Measurements from ENCODE around the gene NIPAL1.
A peak's percentile ranks its signal among the peaks of the same experiment; 100 is the strongest.

NIPAL1 gene

DNA sequence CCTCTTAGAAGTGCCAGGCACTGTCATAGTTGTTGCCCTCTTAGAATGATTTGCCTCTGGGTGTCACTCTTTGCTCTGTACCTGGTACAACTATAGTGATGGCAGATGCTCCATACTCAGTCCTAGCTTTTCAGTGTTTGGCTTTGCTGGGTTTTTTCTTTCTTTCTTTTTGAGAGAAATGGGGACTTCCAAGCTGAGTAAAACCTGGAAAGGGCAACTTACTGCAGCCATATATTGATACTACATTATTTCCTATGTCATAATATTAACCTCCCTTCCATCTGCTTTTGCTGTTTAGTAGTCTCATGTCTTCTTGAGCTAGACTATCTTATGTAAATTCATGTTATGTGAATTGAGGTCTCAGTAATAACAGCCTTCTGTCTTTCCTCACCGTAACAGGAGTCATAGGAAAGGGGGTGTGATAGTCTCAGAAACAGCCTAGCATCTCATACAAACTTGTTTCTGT is 49.0 kb downstream of the NIPAL1 start:
- DNase-seq (ENCODE audit: low spot score): no peak

DNA sequence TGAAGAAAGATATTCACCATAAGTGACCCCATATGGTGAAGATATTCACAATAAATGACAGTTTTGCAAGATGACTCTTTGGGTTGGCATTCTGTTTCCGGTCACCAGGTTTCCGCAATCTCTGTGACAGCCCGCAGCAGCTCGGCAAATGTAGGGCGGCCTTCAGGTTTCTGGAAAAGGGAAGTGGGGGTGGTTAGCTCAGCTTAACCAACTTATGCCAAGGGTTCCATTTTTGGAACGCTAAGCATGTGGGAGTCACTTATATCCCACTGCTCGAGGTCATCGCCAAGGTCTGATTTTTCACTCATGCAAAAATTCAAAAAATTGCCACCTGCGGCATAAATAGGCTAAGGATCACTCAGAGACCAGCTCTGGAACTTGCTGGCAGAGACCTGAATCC is 51.0 kb downstream of the NIPAL1 start:
- no peak for DNase-seq (ENCODE audit: low spot score)

DNA sequence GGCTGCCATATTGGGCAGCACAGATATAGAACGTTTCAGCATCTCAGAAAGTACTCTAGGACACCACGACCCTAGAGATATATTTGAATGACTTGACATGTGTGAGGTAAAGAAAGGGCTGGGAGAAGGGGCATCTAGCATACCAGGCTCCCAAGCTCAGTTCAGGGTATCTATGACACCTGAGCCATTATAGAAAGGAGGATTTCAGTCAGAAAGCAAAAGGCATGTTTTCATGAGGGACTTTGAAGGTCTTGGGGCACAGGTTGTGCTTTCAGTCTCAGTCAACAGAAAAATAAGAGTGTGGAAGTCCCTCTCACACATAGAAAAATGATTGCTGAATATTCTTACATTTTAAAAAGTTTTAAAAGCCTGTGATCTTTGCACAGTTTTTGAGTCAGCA is 51.6 kb downstream of the NIPAL1 start:
- no peak for DNase-seq (ENCODE audit: low spot score)

DNA sequence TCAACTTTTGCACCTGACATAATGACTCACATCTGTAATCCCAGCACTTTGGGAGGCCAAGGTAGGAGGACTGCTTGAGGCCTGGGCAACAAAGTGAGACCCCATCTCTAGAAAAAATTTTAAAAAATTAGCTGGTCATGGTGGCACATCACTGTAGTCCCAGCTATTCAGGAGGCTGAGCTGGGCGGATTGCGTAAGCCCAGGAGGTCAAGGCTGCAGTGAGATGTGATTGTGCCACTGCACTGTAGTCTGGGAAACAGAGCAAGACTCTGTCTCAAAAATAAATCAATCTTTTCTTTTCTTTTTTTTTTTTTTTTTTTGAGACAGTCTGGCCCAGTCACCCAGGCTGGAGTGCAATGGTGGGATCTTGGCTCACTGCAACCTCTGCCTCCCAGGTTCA is 52.5 kb downstream of the NIPAL1 start:
- DNase-seq (ENCODE audit: low spot score): no peak

DNA sequence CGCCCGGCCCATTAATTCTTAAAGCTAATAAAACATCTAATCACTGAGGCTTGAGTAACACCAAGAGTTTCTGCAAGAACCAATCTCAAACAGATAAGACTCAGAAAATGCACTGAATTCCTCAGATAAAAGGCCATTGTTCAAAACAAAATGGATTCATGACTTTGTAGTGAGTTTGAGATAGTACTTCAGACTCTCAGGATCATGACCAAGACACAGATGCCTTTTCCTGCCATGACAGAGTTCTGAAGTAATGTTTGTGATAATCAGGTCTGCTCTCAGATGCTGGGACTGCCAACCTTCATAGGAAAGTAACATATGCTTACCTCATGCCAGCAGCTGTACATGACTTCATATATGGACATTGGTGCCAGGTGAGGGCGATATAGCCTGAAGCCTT is 54.6 kb downstream of the NIPAL1 start:
- no peak for DNase-seq (ENCODE audit: low spot score)

DNA sequence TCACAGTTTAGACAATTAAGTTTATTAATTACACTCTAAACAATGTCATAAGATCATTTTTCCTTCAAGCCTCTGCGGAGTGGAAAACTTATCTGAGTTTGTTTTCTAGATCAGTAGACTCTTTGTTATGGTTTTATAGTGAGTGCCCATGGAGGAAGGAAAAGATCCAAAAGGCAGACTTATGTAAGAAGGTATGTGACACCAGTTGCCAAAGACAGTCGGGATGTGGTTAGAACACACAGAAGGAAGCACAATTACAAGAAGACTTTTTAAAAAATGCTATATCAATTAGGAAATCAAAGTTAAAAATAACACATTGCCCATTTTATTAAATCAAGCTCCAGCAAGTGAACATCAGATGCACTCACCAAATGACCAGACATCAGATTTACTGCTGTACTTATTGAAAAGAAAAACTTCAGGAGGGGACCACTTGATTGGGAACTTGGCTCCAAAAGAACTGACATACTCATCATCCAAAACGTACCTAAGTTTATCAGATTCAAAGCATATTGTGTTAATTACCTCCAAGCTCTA is 57.1 kb downstream of the NIPAL1 start:
- peak; percentile 41 for DNase-seq (ENCODE audit: low spot score)

DNA sequence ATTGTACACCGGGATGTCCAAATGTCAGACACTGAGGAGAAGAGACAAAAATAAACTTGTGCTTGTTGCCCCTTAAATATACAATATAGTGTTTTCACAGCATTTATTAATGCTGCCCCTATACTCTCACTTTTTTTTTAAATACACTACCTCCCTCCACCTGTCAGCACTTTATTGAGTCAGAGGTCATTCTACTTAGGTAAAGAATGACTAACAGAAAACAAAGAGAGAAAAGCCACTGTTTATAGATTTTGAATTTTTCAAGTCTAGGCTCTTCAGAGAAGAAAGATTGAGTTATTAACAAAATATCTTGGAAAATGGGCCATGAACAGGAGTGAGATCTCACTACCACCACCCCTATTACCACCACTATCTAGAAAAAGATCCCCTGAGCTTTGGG is 58.1 kb downstream of the NIPAL1 start:
- DNase-seq (ENCODE audit: low spot score): no peak

DNA sequence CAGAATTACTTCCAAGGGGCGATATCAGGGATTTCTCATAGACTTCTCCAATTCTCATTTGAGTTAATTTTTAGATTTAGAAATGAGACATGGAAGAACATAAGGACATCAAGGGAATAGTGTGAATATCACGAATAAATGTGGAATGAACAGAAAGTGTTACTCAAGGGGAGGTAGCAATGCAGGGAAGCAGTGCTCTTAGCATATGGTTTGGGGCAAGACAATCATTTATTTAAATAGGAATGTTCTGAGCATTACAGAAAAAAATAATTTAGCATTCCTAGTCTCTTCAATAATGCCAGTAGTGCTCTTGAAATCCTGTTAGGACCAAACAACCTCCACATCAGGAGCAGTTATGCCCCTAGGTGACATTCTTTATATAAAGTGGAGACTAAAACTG is 61.9 kb downstream of the NIPAL1 start:
- DNase-seq (ENCODE audit: low spot score): no peak

DNA sequence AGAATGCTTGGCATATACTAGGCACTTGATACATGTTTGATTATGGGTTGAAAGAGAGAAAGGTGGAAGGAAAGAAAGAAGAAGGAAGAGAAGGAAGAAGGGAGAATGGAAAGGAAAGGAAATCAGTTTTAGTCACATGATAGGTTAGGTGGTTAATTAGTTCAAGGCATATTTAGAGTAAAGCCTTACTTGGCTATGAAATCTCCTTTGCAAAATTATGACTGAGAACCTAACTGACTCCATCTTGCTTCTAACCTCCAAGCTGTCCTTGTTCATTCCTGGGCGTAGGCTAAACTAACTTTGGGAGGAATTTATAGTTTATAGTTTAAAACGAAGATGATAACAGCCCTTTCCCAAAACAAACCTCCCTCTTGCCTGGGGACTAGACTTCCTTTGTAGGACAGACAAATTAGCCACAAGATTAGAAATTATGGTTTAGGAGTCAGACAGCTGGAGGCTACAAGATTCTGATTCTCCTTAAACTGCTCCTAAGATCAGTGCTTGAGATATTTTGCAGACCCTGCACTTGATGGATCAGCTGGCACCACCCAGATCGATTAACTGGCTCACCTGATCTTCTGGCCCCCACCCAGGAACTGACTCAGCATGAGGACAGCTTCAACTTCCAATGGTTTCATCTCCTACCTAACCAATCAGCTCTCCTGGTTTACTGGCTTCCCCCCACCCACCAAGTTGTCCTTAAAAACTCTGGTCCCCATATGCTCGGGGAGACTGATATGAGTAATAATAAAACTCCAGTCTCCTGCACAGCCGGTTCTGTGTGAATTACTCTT is 62.5 kb downstream of the NIPAL1 start:
- no peak for DNase-seq (ENCODE audit: low spot score)

DNA sequence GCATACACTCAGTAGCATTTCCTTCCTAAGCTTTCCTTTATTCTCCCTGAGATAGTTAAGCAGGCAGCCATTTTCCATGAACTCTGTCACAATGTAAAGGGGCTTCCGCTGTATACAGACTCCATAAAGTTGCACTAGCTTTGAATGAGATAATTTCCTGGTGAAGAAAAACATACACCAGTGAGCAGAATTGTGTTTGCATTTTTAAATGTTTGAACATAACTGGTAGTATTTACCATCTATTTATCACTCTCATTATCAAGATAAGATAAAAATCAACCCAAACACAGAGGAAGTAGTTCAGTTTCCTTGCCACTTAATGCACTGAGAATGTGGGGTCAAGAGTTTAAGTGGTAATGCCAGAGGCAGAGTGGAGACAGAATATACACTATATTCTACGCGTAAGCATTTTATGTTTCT is 63.4 kb downstream of the NIPAL1 start:
- peak; percentile 57 for DNase-seq (ENCODE audit: low spot score)

DNA sequence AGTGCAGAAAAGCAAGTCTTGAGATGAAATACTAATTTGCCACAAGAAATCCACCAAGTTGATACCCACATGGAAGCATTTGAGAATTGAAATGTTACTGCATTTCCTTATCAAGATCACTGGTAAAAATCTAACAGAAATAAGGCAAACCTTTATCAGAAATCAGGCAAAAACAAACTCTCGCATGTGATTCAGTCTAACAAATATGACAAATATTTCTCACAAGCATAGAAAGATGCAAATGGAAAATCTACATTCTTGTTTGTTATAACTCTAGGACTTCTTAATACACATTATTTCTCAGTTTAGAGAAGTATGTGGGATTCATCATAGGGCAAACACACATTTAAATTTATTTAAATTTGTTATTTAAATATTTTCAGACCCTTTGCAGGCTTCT is 64.6 kb downstream of the NIPAL1 start:
- DNase-seq (ENCODE audit: low spot score): no peak

DNA sequence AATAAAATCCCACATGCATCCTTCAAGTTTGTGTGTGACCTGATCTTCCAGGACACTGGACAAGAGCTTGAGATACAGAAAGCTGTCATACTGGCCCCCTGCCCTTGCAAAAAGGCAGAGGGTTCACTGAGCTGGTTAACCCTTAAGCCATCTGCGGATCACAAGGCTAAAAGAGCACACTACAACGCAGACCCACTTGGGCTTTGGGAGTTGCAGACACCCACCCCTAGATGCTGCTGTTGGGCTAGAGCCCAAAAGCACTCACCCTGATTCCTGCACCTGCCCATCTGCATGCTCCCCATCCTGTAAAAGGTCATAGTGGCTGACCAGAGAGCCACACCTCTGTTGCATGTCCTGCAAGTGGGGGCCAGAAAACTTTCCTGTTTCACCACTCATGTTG is 66.4 kb downstream of the NIPAL1 start:
- DNase-seq (ENCODE audit: low spot score): no peak

DNA sequence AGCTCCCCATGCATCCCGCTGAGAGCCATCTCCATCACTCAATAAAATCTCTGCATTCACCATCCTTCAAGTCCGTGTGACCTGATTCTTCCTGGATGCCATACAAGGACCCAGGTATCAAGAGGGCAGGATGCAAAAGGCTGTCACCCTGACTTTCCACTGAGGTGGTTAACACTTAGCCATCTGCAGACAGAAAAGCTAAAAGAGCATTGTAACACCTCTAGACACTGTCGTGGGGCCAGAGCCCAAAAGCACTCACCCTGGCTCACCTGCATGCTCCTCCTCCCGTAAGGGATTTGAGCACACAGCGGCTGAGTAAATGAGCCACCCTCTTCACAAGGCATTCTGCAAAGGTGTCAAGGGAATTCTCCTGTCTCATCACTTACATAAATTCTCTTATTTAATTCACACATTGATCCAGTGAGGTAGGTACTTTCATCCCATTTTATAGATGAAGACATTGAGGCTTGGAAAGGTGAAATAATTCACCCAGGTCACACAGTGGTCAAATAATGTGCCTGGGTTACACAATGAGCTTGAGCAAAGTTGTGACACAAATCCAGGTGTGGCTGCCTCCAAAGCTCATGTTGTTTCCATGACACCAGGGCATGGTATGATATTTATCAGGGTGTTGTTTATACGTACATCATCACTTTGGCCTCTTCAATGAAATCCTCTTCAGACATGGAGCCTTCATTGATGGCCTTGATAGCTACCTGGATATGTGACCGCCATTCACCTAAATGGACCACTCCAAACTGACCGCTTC is 69.4 kb downstream of the NIPAL1 start:
- no peak for DNase-seq (ENCODE audit: low spot score)

Measured in COLO829 (cell line).